Tibial nerve (tissue), 4 donors: ENCODE data around the gene ARSB. TPM values are rescaled to one million over a fixed set of nuclear protein-coding genes. Genes with fewer than 3 reads are reported as not detected.
"Not testable (repeated sequence)": the region's sequence is repeated elsewhere in the genome, so short reads cannot be mapped to it uniquely, and the experiment has no call there.

Source experiments
- DNase-seq, 2 donors: peaks; one replicate each; pipeline ENCODE4 v3.0.0-alpha.2; 2019; ENCODE audit warnings: low spot score in 2 of 2
- H3K27ac ChIP-seq, 4 donors: fragments of 200-600 bp; sonication (generic) in 3 of 4; one replicate each; pipeline ENCODE4 v1.5.1; 2017 to 2019; ENCODE audit warnings: mild to moderate bottlenecking in 1 of 4
- H3K27me3 ChIP-seq, 2 donors: fragments of 200-600 bp; sonication (generic) in 1 of 2; one replicate each; pipeline versions ENCODE4 v1.5.1 to v1.6.0; 2017 to 2019
- H3K36me3 ChIP-seq, 3 donors: fragments of 200-600 bp; sonication (generic); one replicate each; pipeline ENCODE4 v1.5.1; 2018 to 2019
- H3K4me1 ChIP-seq, 4 donors: fragments of 200-600 bp; sonication (generic) in 3 of 4; one replicate each; pipeline ENCODE4 v1.5.1; 2017 to 2019
- H3K4me3 ChIP-seq, 4 donors: fragments of 200-600 bp; sonication (generic) in 3 of 4; one replicate each; pipeline ENCODE4 v1.5.1; 2017 to 2019; ENCODE audit warnings: mild to moderate bottlenecking in 1 of 4, moderate library complexity in 1 of 4
- H3K9me3 ChIP-seq, 4 donors: fragments of 200-600 bp; sonication (generic) in 3 of 4; one replicate each; pipeline ENCODE4 v1.5.1; 2017 to 2019
- EP300 ChIP-seq, 2 donors: sonication (generic); formaldehyde crosslinking; IDR thresholded peaks; one replicate each; pipeline ENCODE4 v1.6.1; 2017; ENCODE audit warnings: antibody characterized with exemption in 2 of 2, mild to moderate bottlenecking in 1 of 2
- POLR2A ChIP-seq, 2 donors: fragments of 450-650 bp; IDR thresholded peaks; one replicate each; pipeline ENCODE4 v1.6.1; 2017; ENCODE audit warnings: antibody characterized with exemption in 2 of 2, mild to moderate bottlenecking in 2 of 2, moderate library complexity in 2 of 2
- WGBS, 2 donors: methylation state at CpG; one replicate each; pipeline ENCODE4 v1.1.5; 2018; 5-methylcytosine and 5-hydroxymethylcytosine counted together
- total RNA-seq, 4 donors: library from RNA; depleted of rRNA; stranded (reverse); fragments of >200 nt; gene quantifications; one replicate each; pipeline ENCODE4 v1.1.0, GENCODE V29; 2016
- TF ChIP-seq, protein P1 (sequence below), 5 experiments: fragments of 200-600 bp in 3 of 5; fragments of 450-650 bp in 2 of 5; sonication (generic) in 3 of 5; IDR thresholded peaks; one replicate each; pipeline ENCODE4 v1.5.1; 2016 to 2019; ENCODE audit warnings: antibody characterized with exemption in 5 of 5, mild to moderate bottlenecking in 3 of 5, moderate library complexity in 2 of 5

ARSB gene
- total RNA-seq, 4 donors from 2014 or later: 8.3 to 19.8 (median 15.5) TPM

DNA sequence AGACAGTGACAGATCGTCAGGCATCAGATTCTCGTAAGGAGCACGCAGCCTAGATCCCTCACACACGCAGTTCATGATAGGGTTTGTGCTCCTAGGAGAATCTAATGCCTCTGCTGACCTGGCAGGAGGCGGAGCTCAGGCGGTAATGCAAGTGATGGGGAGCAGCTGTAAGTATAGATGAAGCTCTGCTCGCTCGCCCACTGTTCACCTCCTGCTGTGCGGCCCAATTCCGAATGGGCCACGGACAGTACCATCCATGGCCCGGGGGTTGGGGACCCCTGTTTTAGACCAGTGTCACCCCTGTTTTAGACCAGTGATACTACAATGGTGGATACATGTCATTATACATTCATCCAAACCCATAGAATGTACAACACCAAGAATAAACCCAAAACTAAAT is 4.0 kb upstream of the ARSB start:
- Histone ChIP-seq H3K27ac (no peak overlapping the region), H3K36me3 (no peaks in the 10 kb centered on the region), H3K9me3 (no peaks in the 10 kb centered on the region), H3K27me3 (no peaks in the 10 kb centered on the region), H3K4me3 (no peak overlapping the region), H3K4me1 (peaks cover 0 to 10% (median 5%) of the 10 kb centered on the region in 4 donors)
- TF ChIP-seq POLR2A (IDR thresholded peaks at IDR 0.05) (no peak), EP300 (IDR thresholded peaks at IDR 0.05) (no peak)
- TF ChIP-seq, protein P1, sequence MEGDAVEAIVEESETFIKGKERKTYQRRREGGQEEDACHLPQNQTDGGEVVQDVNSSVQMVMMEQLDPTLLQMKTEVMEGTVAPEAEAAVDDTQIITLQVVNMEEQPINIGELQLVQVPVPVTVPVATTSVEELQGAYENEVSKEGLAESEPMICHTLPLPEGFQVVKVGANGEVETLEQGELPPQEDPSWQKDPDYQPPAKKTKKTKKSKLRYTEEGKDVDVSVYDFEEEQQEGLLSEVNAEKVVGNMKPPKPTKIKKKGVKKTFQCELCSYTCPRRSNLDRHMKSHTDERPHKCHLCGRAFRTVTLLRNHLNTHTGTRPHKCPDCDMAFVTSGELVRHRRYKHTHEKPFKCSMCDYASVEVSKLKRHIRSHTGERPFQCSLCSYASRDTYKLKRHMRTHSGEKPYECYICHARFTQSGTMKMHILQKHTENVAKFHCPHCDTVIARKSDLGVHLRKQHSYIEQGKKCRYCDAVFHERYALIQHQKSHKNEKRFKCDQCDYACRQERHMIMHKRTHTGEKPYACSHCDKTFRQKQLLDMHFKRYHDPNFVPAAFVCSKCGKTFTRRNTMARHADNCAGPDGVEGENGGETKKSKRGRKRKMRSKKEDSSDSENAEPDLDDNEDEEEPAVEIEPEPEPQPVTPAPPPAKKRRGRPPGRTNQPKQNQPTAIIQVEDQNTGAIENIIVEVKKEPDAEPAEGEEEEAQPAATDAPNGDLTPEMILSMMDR (IDR thresholded peaks at IDR 0.05): no peak
- no peak for DNase-seq
- WGBS, 2 donors: 92 to 94% methylated on average over 12 of the region's 12 CpGs

- Histone ChIP-seq H3K36me3 (no peaks in the 10 kb centered on the region), H3K27ac (peak overlapping the region; percentile 84 to 98 (median 96)), H3K4me3 (peak overlapping the region; percentile 68 to 93 (median 82)), H3K27me3 (no peaks in the 10 kb centered on the region), H3K4me1 (peaks cover 0 to 25% (median 5%) of the 10 kb centered on the region in 4 donors), H3K9me3 (no peaks in the 10 kb centered on the region)
- DNase-seq: peak in 1 of 2 donors; percentile 24
- TF ChIP-seq EP300 (IDR thresholded peaks at IDR 0.05) (no peak), POLR2A (IDR thresholded peaks at IDR 0.05) (peak in 1 of 2 donors; percentile 12)
- TF ChIP-seq, protein P1 (IDR thresholded peaks at IDR 0.05): no peak
- WGBS, 2 donors: 6 to 12% methylated on average over 11 of the region's 11 CpGs
Observed at GRCh38 chr5:78985725-78986223, 664 bp upstream of the ARSB start.

GRCh38 chr5:78984439-78985115 is 533 bp downstream of the ARSB start:
- WGBS, 2 donors: 0 to 1% methylated on average over 16 to 27 of the region's 79 CpGs
- H3K27me3 ChIP-seq: no peaks in the 10 kb centered on the region
- peak overlapping the region; percentile 84 to 98 (median 96) for H3K27ac ChIP-seq
- H3K9me3 ChIP-seq: no peaks in the 10 kb centered on the region
- H3K36me3 ChIP-seq: no peaks in the 10 kb centered on the region
- peaks cover 0 to 25% (median 5%) of the 10 kb centered on the region in 4 donors for H3K4me1 ChIP-seq
- peak; percentile 55 to 76 for DNase-seq
- TF ChIP-seq EP300 (IDR thresholded peaks at IDR 0.05) (peak in 1 of 2 donors; percentile 9), POLR2A (IDR thresholded peaks at IDR 0.05) (peak; percentile 49 to 60)
- TF ChIP-seq, protein P1 (IDR thresholded peaks at IDR 0.05): peak; percentile 22 to 70 (median 57)
- H3K4me3 ChIP-seq: peak overlapping the region; percentile 68 to 93 (median 82)

- Histone ChIP-seq H3K27me3 (no peaks in the 10 kb centered on the region), H3K9me3 (no peaks in the 10 kb centered on the region), H3K36me3 (no peaks in the 10 kb centered on the region), H3K4me3 (peak overlapping the region; percentile 24 to 93 (median 79)), H3K4me1 (peaks cover 0 to 25% (median 5%) of the 10 kb centered on the region in 4 donors), H3K27ac (peak overlapping the region; percentile 84 to 98 (median 96))
- TF ChIP-seq, protein P1 (IDR thresholded peaks at IDR 0.05): no peak
- TF ChIP-seq EP300 (IDR thresholded peaks at IDR 0.05): no peak
- no peak for TF ChIP-seq POLR2A (IDR thresholded peaks at IDR 0.05)
- DNase-seq: no peak
- WGBS, 2 donors: 24 to 26% methylated on average over 17 of the region's 17 CpGs
Observed at GRCh38 chr5:78983601-78984438, 1.3 kb downstream of the ARSB start.

GRCh38 chr5:78983194-78983593 is 1.9 kb downstream of the ARSB start:
- not testable (repeated sequence) for H3K27me3 ChIP-seq, H3K9me3 ChIP-seq
- 94 to 97% methylated on average over 9 of the region's 9 CpGs for WGBS, 2 donors

More at GRCh38 chr5:78983194-78983593, 1.9 kb downstream of the ARSB start:
- peak overlapping the region in 2 of 4 donors; percentile 96 to 97 for H3K27ac ChIP-seq
- peaks cover 0 to 25% (median 5%) of the 10 kb centered on the region in 4 donors for H3K4me1 ChIP-seq
- not testable (repeated sequence) for H3K36me3 ChIP-seq, H3K4me3 ChIP-seq, DNase-seq
